AG10803 (cell line): ENCODE results near the gene MFN1.

Experiments used
- DNase-seq: peaks from one replicate; pipeline ENCODE4 v3.0.0; 2010; ENCODE audit warnings: low read depth
- H3K4me3 ChIP-seq: 2 replicates; pipeline ENCODE4 v1.5.1; 2011; ENCODE audit warnings: mild to moderate bottlenecking, low read length, control low read depth
- CTCF ChIP-seq: conservative IDR thresholded peaks from 2 replicates; pipeline ENCODE4 v1.5.1; 2011; ENCODE audit warnings: mild to moderate bottlenecking, low read length, control low read depth, inconsistent platforms

The MFN1 gene

GRCh38 chr3:179347345-179348194 lies at the start of gene MFN1:
MFN1 (plus strand) TSS chr3:179347709; CDS start chr3:179348852, 1,143 bp downstream.
- TF ChIP-seq CTCF, result no peak
- DNase-seq, result peak; percentile 96
- peak within 1 kb of the TSS; percentile 86 for H3K4me3 ChIP-seq

- no peak for DNase-seq
Measured at GRCh38 chr3:179297971-179298725, 49.4 kb upstream of the MFN1 start.

GRCh38 chr3:179299316-179299715 lies 48.2 kb upstream of the MFN1 start:
- DNase-seq, result no peak
- TF ChIP-seq CTCF, result no peak
- H3K4me3 ChIP-seq, result no peak overlapping the region

More at GRCh38 chr3:179297971-179298725, 49.4 kb upstream of the MFN1 start:
- TF ChIP-seq CTCF, result no peak
- no peak overlapping the region for H3K4me3 ChIP-seq

GRCh38 chr3:179299999-179300613 lies 47.4 kb upstream of the MFN1 start:
- TF ChIP-seq CTCF, result no peak
- no peak for DNase-seq

DNA sequence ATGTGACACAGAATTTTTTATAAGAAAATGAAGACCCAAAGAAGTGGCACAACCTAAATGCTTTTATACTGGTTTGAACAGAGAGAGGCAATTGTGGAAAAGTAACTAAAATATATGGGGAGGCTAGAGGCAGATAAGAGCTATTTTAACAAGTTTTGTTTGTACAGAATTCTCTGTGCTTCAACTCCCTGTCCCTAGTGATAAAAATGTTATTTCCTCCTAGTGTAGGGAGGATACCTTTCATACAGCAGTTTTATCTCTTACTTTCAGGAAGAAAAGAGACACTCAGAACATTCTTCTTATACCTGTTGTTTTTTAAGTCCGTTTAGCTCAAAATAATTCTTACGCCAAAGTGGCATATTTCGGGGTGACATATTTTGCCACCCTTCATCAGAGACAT lies 45.9 kb upstream of the MFN1 start:
- no peak overlapping the region for H3K4me3 ChIP-seq
- DNase-seq, result no peak
- no peak for TF ChIP-seq CTCF

More at GRCh38 chr3:179299999-179300613, 47.4 kb upstream of the MFN1 start:
- no peak overlapping the region for H3K4me3 ChIP-seq

GRCh38 chr3:179302111-179302510 lies 45.4 kb upstream of the MFN1 start:
- TF ChIP-seq CTCF, result no peak
- no peak for DNase-seq
- no peak overlapping the region for H3K4me3 ChIP-seq
